ENCODE results near the gene RAPGEF4.

RAPGEF4 gene

DNA sequence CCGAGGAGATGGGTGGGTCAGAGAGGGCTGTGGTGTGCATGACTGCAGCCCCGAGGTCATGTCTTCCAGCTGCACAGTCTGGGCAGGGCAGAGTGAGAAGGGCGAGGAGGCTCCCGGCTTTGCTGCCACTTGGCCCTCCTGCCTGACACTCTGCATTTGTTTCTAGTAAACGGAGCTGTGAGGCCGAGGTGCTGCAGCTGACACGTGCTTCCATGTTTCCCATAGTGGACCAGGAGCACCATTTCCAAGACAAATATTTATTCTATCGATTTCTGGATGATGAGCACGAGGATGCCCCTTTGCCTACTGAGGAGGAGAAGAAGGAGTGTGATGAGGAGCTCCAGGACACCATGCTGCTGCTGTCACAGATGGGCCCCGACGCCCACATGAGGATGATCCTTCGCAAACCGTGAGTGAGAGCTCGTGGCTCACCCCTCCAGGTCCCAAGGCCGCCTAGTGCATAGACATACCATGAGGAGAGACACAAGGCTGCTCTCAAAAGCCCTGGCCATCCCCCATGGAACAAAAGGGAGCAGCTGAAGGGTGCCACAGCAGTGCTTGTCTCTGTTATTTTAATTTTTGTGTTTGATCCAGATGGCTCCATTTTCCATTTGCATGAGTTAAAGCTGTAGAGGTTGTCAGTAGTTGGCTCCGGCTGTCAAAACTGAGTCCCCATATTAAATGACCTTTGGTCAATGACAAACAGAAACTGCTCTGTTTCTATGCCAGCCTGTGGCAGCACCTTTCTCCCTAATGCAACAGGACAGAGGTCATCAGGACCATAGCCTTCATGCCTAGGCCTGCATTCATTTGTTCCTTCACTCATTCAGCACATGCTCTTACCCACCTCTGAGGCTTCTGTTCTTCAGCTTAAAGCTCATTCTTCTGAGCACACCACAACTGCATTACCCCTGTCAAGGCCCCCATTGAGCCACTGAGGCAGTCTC lies 231.7 kb downstream of the RAPGEF4 start:
- no peak for DNase-seq (ENCODE audit: low read depth)

DNA sequence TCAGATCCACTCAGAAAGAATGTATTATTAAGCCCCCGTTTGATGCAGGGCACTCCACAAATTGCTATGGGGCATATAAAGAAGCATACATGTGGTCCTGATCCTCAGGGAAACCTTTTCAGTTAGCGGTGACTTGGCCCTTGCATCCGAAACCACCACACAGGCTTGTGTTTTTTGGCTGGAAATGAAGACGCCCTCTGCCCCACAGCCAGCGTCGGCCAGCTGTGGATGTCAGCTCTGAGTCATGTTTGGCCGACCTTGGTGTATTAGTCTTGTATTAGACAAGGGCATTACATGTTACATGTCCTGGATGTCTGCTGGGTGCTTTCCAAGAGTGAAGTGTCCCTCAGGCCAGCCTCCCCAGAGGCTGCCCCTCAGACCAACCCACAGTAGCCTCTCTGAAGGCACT lies 232.4 kb downstream of the RAPGEF4 start:
- no peak for DNase-seq (ENCODE audit: low read depth)

DNA sequence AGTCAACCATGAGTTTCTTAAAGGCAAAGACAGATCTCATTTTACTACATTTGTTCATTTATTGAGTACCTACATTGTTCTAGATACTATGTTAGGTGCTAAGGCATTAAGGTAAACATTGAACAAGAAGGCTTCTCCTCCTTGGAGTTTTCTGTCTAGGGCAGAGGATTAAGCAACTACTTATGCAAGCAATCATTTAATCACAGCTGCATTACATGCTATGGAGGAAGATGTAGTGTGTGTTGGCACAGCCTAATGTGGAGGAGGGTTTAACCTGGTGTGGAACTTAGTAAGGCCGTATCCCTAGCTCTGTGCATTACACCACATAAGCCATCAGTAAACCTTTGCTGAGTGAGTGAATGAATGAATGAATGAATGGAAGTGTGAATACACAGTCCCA lies 233.5 kb downstream of the RAPGEF4 start:
- DNase-seq (ENCODE audit: low read depth) = no peak

- no peak for DNase-seq (ENCODE audit: low read depth)
Observed at GRCh38 chr2:172969609-172970008, 234.0 kb downstream of the RAPGEF4 start.

DNA sequence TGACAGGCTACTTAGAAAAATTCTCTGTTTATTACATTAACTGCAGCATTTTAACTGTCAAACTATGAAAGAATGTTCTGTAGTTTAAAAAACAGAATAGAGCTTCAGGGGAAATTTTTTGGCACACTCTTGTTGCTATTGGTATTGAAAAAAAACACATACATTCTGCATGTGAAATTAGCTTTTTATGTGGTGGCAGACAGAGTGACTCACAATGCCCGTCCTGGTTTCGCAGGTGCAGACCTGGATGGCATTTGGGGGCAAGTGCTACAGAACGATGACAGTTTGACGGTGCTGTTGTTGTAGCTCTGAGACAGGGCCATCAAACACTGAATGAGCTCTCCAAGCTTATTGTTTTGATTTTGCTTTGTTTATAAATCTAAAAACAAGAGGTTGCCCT lies 235.0 kb downstream of the RAPGEF4 start:
- peak; percentile 24 for DNase-seq (ENCODE audit: low read depth)

DNA sequence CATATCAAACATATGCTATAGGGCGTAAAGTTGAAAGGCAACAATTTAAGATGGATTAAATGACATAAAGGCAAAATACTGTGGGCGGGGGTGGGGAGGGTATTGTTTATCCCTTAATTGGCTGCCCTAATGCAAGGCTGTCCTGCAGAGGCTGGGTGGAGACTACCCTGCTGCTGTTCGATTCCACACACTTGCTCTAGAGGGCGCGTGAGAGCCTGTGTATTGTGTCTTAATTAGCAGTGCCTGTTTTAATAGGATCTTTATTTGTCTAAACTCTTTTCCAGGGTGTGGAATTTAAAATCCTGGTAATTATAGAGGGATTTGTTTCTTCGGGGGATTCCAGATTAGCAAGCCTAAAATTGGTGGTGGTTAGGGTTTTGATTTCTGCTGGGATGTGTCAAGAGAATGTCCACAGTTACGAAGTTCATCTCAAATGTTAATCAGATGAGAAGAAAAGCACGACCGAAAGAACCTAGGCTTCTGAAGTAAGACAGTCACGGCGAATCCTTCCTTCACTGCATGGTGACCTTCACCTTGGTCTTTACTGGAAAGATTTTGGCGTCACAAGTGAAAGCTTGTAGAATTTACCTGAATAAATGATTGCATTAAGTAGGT lies 236.5 kb downstream of the RAPGEF4 start:
- peak; percentile 36 for DNase-seq (ENCODE audit: low read depth)

DNA sequence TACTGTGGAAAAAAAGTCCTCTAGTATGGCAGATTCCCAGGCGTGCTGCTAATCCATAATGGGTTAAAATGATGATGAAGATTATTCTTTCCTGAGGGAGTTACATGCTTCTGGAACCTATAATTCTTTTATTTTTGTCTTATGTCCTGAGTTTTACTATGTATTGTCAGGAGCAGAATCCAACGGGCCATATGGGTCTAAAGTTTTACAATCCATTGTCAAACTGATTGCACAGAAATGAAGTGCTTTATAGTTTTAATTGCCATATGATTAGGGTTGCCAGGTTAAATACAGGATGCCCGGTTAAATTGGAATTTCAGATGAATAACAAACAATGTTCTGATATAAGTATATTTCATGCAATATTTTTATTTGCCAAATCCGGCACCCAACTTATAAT lies 239.1 kb downstream of the RAPGEF4 start:
- no peak for DNase-seq (ENCODE audit: low read depth)

- DNase-seq (ENCODE audit: low read depth) = no peak
Observed at GRCh38 chr2:172976116-172976515, 240.5 kb downstream of the RAPGEF4 start.

- no peak for DNase-seq (ENCODE audit: low read depth)
Observed at GRCh38 chr2:172976816-172977215, 241.2 kb downstream of the RAPGEF4 start.

DNA sequence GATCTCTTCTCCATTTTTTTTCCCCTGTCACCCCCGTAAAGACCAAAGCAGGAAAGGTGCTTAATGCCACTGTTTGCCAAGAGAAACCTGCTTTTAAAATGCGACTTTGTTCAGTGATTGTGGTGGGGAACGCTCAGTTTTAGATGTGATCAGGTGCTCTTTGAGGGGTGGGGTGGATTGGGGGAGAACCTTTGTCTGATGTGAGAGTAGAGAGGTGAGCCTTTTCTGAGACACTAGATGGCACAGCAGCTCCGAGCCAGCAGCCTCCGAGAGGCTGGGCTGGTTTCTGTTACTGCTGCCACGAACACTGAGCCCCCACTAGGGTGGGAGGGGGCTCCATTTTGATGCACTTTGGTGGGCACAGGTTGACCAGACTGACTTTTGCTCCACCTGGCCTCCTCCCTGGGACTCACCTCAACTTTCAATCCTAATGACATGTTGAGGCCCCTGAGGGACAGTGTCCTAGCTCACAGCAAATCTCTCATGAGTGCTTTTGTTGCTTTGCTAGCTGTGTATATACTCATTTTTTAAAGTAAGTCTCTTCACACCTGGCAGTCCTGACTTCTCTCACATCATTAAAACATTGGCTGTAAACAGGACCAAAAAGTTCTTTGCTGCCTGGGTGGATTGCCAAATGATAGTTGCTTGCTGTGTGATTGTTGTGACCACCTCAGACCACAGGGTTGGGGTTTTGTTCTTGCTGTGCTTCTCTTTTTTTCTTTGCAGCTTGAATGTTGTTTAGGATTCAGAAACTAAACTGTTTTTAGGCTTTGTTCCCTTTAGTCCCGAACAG lies 241.8 kb downstream of the RAPGEF4 start:
- no peak for DNase-seq (ENCODE audit: low read depth)

- DNase-seq (ENCODE audit: low read depth) = no peak
Observed at GRCh38 chr2:172978063-172978383, 242.4 kb downstream of the RAPGEF4 start.

DNA sequence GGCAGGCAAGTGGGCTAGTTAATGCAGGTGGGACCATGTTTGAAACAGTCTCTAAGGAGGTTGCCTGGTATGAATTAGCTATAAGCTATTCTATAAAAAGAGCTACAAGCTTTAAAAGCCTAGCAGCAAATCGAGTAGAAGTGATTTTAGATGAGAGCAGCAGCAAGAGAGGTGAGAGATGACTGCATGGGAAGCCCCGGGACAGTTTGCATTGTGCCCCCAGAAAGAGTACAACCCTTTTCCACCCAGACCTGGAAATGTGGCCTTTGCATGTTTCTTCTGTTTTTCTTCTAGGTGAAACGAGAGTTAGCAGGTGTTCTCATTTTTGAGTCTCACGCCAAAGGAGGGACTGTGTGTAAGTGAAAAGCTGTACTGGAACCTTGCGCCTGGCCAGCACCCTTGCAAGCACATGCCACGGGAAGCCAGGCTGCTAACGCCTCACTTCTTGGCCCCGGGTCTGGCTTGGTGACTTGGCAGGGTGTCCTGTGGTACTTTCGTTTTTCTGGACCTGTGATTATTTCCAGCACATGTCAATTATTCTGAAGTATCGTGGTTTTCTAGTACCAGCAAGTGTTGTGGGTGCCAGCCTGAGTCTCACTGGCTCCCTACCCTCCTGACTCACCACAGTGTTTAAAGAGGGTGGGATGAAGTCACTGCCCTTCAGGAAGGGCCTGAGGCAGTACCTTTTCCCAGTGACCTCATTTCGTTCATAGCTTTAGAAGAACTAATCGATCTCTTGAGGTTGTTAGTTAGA lies 249.7 kb downstream of the RAPGEF4 start:
- DNase-seq (ENCODE audit: low read depth) = no peak

- no peak for DNase-seq (ENCODE audit: low read depth)
Observed at GRCh38 chr2:172986040-172986439, 250.4 kb downstream of the RAPGEF4 start.

GRCh38 chr2:172988728-172989127 lies 253.1 kb downstream of the RAPGEF4 start:
- DNase-seq (ENCODE audit: low read depth) = no peak

GRCh38 chr2:172991031-172991430 lies 255.4 kb downstream of the RAPGEF4 start:
- no peak for DNase-seq (ENCODE audit: low read depth)

DNA sequence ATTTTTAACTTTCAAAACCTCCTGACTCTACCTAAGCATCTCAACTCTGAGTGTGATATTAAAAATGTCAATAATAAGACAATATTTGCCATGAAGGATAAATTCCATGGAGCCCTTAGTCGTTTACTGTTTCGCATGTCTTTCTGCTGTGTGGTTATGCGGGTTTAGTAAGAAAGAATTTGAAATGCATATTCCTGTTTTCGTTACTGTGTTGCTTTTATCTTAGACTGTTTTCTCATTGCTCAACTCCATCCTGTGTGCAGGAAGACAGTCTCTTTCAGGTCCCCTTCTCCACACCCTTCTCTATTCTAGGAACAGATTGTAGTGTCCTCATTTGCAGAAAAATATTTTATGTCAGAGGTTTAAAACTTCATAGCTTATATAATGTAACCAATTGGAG lies 257.5 kb downstream of the RAPGEF4 start:
- DNase-seq (ENCODE audit: low read depth) = no peak

GRCh38 chr2:172993931-172994717 lies 258.5 kb downstream of the RAPGEF4 start:
- DNase-seq (ENCODE audit: low read depth) = no peak

DNA sequence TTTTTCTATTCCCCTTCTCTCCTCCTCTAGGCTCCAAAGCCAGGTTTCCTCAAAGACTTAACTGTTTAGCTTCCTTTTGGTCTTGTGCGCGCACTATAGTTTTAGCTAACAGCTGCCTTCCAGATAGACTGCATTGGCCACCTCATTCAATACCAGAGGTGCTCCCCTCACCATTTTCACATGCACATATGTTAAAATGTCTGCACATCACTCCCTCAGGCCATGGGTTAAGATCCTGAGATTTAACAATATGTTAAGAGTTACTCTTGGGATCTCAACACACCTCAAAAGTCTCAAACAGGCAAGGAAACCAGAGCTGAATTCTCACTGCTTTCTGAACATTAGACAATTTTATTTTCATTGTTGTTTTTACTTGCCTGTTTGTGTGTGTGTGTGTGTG lies 259.2 kb downstream of the RAPGEF4 start:
- no peak for DNase-seq (ENCODE audit: low read depth)

- DNase-seq (ENCODE audit: low read depth) = no peak
Observed at GRCh38 chr2:172995323-172996244, 259.9 kb downstream of the RAPGEF4 start.

DNA sequence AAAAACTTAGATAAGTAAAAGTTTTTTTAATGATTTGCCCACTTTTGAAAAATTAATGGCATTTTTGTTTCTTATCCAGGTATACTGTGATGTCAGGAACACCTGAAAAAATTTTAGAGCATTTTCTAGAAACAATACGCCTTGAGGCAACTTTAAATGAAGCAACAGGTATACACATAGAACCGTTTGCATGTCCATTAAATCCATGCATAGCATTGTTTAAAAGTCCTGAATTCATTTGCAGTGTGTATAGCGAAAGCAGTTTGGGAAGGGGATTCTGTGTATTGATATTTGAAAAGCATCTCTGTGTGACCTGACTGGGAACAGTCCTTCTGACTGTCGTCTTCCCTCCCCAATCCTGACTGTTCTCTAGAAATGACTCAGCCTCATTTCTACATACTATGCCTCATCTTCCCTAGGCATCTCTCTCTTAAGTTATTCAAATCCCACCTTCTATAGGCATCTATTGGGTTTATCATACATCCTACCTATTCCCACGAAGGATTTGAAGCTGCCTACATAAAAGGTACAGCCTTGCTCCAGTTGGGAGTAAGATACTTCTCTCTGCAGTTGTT lies 260.8 kb downstream of the RAPGEF4 start:
- no peak for DNase-seq (ENCODE audit: low read depth)

All from activated T-cell treated with anti-CD3 and anti-CD28 coated beads for 48 hours (primary cell).